H1 (cell line): ENCODE data around the gene ZSCAN20. TPM values are rescaled to one million over a fixed set of nuclear protein-coding genes. Genes with fewer than 3 reads are reported as not detected.

Experiments used
- CTCF ChIA-PET: fragments of 300-600 bp; sonication (Branson Sonifier 250); formaldehyde crosslinking; loops from one replicate; lab custom pipeline; 2021; ENCODE audit not compliant: partially characterized antibody; lab: Charles Lee
- POLR2A ChIA-PET: fragments of 300-600 bp; sonication (Branson Sonifier 250); formaldehyde crosslinking; loops from one replicate; lab custom pipeline; 2021; ENCODE audit warnings: inconsistent platforms; ENCODE audit not compliant: partially characterized antibody; lab: Charles Lee
- DNase-seq, 2 experiments: peaks; one replicate each; pipeline versions ENCODE4 v3.0.0 to v3.0.0-alpha.2; 2010 to 2022; ENCODE audit warnings: low spot score in 2 of 2, low read depth in 1 of 2, mixed read lengths in 1 of 2
- FAIRE-seq: peaks from 2 replicates; lab custom pipeline; 2011; peaks lifted over from hg19 to GRCh38; lab: Jason Lieb, UNC
- H2AFZ ChIP-seq: 2 replicates; pipeline ENCODE4 v1.8.1; 2012; ENCODE audit warnings: low read length, inconsistent platforms
- H2AK5ac ChIP-seq: 2 replicates; pipeline ENCODE4 v1.6.1; 2013; ENCODE audit warnings: low read depth, low read length
- H2BK120ac ChIP-seq: replicated peaks from 2 replicates; pipeline ENCODE3; 2013; ENCODE audit warnings: low read depth, low read length, inconsistent platforms
- H2BK12ac ChIP-seq: 2 replicates; pipeline ENCODE4 v1.6.1; 2013; ENCODE audit warnings: low read depth, low read length
- H2BK15ac ChIP-seq: 2 replicates; pipeline ENCODE4 v1.6.1; 2013; ENCODE audit warnings: low read length
- H2BK20ac ChIP-seq: 2 replicates; pipeline ENCODE4 v1.6.1; 2013; ENCODE audit warnings: low read length
- H2BK5ac ChIP-seq: 2 replicates; pipeline ENCODE4 v1.6.1; 2013; ENCODE audit warnings: low read depth, low read length
- H3K14ac ChIP-seq: 2 replicates; pipeline ENCODE4 v1.6.1; 2013; ENCODE audit warnings: inconsistent platforms; ENCODE audit not compliant: insufficient read length
- H3K18ac ChIP-seq: 2 replicates; pipeline ENCODE4 v1.6.1; 2013; ENCODE audit warnings: low read length; ENCODE audit errors: extremely low read depth
- H3K23ac ChIP-seq: 2 replicates; pipeline ENCODE4 v1.6.1; 2013; ENCODE audit warnings: inconsistent platforms; ENCODE audit not compliant: insufficient read length
- H3K23me2 ChIP-seq: 2 replicates; pipeline ENCODE4 v1.6.1; 2013; ENCODE audit warnings: low read depth, low read length
- H3K27ac ChIP-seq: 2 replicates; pipeline ENCODE4 v1.6.1; 2011; ENCODE audit warnings: low read depth, low read length, inconsistent platforms
- H3K27me3 ChIP-seq, 4 experiments: replicated peaks in 1 of 4; 1 replicate in 1 of 4; 2 replicates in 3 of 4; pipeline versions ENCODE4 v1.6.1 to v1.8.1; 2011 to 2013; ENCODE audit warnings: low read length in 3 of 4, mild to moderate bottlenecking in 3 of 4, inconsistent platforms in 2 of 4, mixed read lengths in 2 of 4, moderate library complexity in 1 of 4; ENCODE audit not compliant: control insufficient read depth in 3 of 4, insufficient read depth in 3 of 4; ENCODE audit errors: extremely low read depth in 1 of 4
- H3K36me3 ChIP-seq, 4 experiments: 2 replicates each; pipeline versions ENCODE4 v1.6.1 to v1.8.1; 2011 to 2013; ENCODE audit warnings: mild to moderate bottlenecking in 4 of 4, low read length in 3 of 4, moderate library complexity in 2 of 4, control low read depth in 1 of 4, inconsistent platforms in 1 of 4; ENCODE audit not compliant: insufficient read depth in 4 of 4, control insufficient read depth in 2 of 4
- H3K4ac ChIP-seq: replicated peaks from 2 replicates; pipeline ENCODE3; 2013; ENCODE audit warnings: low read length, low read depth, mixed read lengths, inconsistent platforms; ENCODE audit not compliant: insufficient read length
- H3K4me1 ChIP-seq, 4 experiments: replicated peaks in 1 of 4; 1 replicate in 1 of 4; 2 replicates in 3 of 4; pipeline versions ENCODE4 v1.6.1 to v1.8.1; 2011 to 2013; ENCODE audit warnings: low read length in 3 of 4, inconsistent platforms in 2 of 4, mixed read lengths in 1 of 4; ENCODE audit not compliant: insufficient read depth in 4 of 4, control insufficient read depth in 3 of 4
- H3K4me2 ChIP-seq, 2 experiments: 2 replicates each; pipeline versions ENCODE4 v1.6.1 to v1.8.1; 2011 to 2013; ENCODE audit warnings: low read depth in 2 of 2, low read length in 2 of 2, control low read depth in 1 of 2, inconsistent platforms in 1 of 2, mild to moderate bottlenecking in 1 of 2; ENCODE audit not compliant: insufficient read depth in 1 of 2
- H3K4me3 ChIP-seq, 4 experiments: fragments of 200-600, 300-600 bp in 1 of 4; sonication (generic), shearing (Covaris generic), sonication (Bioruptor Twin) in 1 of 4; 2 replicates each; pipeline versions ENCODE4 v1.5.1 to v1.8.1; 2011 to 2016; ENCODE audit warnings: low read length in 4 of 4, low read depth in 3 of 4, control low read depth in 2 of 4, inconsistent platforms in 2 of 4, mild to moderate bottlenecking in 2 of 4, mixed read lengths in 1 of 4, moderate library complexity in 1 of 4; ENCODE audit not compliant: insufficient read depth in 2 of 4; ENCODE audit errors: extremely low read depth in 1 of 4
- H3K56ac ChIP-seq: replicated peaks from 2 replicates; pipeline ENCODE3; 2013; ENCODE audit warnings: low read depth, mild to moderate bottlenecking, mixed read lengths, low read length, inconsistent platforms; ENCODE audit not compliant: insufficient read length
- H3K79me1 ChIP-seq: 2 replicates; pipeline ENCODE4 v1.6.1; 2013; ENCODE audit warnings: low read depth, low read length, control low read depth
- H3K79me2 ChIP-seq, 2 experiments: 2 replicates each; pipeline versions ENCODE4 v1.6.1 to v1.8.1; 2012 to 2013; ENCODE audit warnings: low read length in 2 of 2, mild to moderate bottlenecking in 2 of 2, inconsistent platforms in 1 of 2; ENCODE audit not compliant: insufficient read depth in 2 of 2, control insufficient read depth in 1 of 2
- H3K9ac ChIP-seq, 4 experiments: replicated peaks in 1 of 4; 1 replicate in 1 of 4; 2 replicates in 3 of 4; pipeline versions ENCODE4 v1.6.1 to v1.8.1; 2011 to 2013; ENCODE audit warnings: low read depth in 3 of 4, low read length in 3 of 4, control low read depth in 2 of 4, mild to moderate bottlenecking in 2 of 4, moderate library complexity in 2 of 4, inconsistent platforms in 1 of 4; ENCODE audit errors: extremely low read depth in 1 of 4
- H3K9me3 ChIP-seq, 2 experiments: 2 replicates each; pipeline versions ENCODE4 v1.6.1 to v1.8.1; 2012 to 2013; ENCODE audit warnings: mild to moderate bottlenecking in 2 of 2, moderate library complexity in 2 of 2, control low read depth in 1 of 2, inconsistent platforms in 1 of 2, low read depth in 1 of 2, low read length in 1 of 2, mixed read lengths in 1 of 2; ENCODE audit not compliant: insufficient read depth in 2 of 2
- H4K20me1 ChIP-seq, 2 experiments: replicated peaks in 1 of 2; 2 replicates each; pipeline versions ENCODE3 to v1.8.1; 2011 to 2013; ENCODE audit warnings: inconsistent platforms in 2 of 2, low read length in 2 of 2, mild to moderate bottlenecking in 1 of 2; ENCODE audit not compliant: insufficient read depth in 2 of 2, control insufficient read depth in 1 of 2
- H4K5ac ChIP-seq: 2 replicates; pipeline ENCODE4 v1.6.1; 2013; ENCODE audit warnings: low read length, low read depth, mixed read lengths, inconsistent platforms; ENCODE audit not compliant: insufficient read length
- H4K8ac ChIP-seq: 2 replicates; pipeline ENCODE4 v1.8.0; 2013; ENCODE audit warnings: mild to moderate bottlenecking, moderate library complexity, low read length, inconsistent platforms; ENCODE audit not compliant: insufficient read depth; ENCODE audit errors: extremely low read depth
- H4K91ac ChIP-seq: replicated peaks from 2 replicates; pipeline ENCODE3; 2013; ENCODE audit warnings: low read length, mixed read lengths, inconsistent platforms; ENCODE audit not compliant: insufficient read length
- CREB1 ChIP-seq: IDR thresholded peaks from 2 replicates; pipeline ENCODE4 v1.6.1; 2012; ENCODE audit warnings: inconsistent platforms
- EGR1 ChIP-seq: IDR thresholded peaks from 2 replicates; pipeline ENCODE4 v1.6.1; 2011; ENCODE audit warnings: low read depth, low read length, borderline replicate concordance
- EZH2 ChIP-seq: fragments of 200-600 bp; sonication (generic); IDR thresholded peaks from 2 replicates; pipeline ENCODE4 v1.7.1; 2012; ENCODE audit warnings: low read depth, mild to moderate bottlenecking, moderate library complexity, low read length, inconsistent platforms; ENCODE audit not compliant: severe bottlenecking
- FOSL1 ChIP-seq: IDR thresholded peaks from 2 replicates; pipeline ENCODE4 v1.6.1; 2011; ENCODE audit warnings: mild to moderate bottlenecking, low read depth, low read length, moderate library complexity; ENCODE audit not compliant: insufficient read depth
- GABPA ChIP-seq: IDR thresholded peaks from 2 replicates; pipeline ENCODE4 v1.6.1; 2011; ENCODE audit warnings: mild to moderate bottlenecking, low read length, moderate library complexity, borderline replicate concordance; ENCODE audit not compliant: insufficient read depth
- GTF2F1 ChIP-seq: IDR thresholded peaks from 2 replicates; pipeline ENCODE4 v1.6.1; 2012; ENCODE audit warnings: low read depth, low read length, improper control_type of control experiment, borderline replicate concordance
- KDM4A ChIP-seq: IDR thresholded peaks from one replicate; pipeline ENCODE4 v1.7.1; 2012; ENCODE audit warnings: low read depth, mild to moderate bottlenecking, moderate library complexity, low read length, inconsistent platforms; ENCODE audit not compliant: severe bottlenecking
- RAD21 ChIP-seq, 2 experiments: IDR thresholded peaks in 1 of 2; conservative IDR thresholded peaks in 1 of 2; 2 replicates each; pipeline ENCODE4 v1.6.1; 2011; ENCODE audit warnings: low read depth in 2 of 2, low read length in 2 of 2, improper control_type of control experiment in 1 of 2, inconsistent platforms in 1 of 2, mild to moderate bottlenecking in 1 of 2, moderate library complexity in 1 of 2
- RBBP5 ChIP-seq: IDR thresholded peaks from 2 replicates; pipeline ENCODE4 v1.7.1; 2012; ENCODE audit warnings: low read depth, mild to moderate bottlenecking, inconsistent platforms, low read length, moderate library complexity, borderline replicate concordance
- TBP ChIP-seq: IDR thresholded peaks from 2 replicates; pipeline ENCODE4 v1.6.1; 2011; ENCODE audit warnings: low read depth, low read length, improper control_type of control experiment
- TCF12 ChIP-seq: IDR thresholded peaks from 2 replicates; pipeline ENCODE4 v1.6.1; 2011; ENCODE audit warnings: low read depth, mild to moderate bottlenecking, low read length
- YY1 ChIP-seq: IDR thresholded peaks from 2 replicates; pipeline ENCODE4 v1.6.1; 2011; ENCODE audit warnings: low read depth, mild to moderate bottlenecking, low read length
- WGBS, 2 experiments: shearing (Covaris generic) in 1 of 2; methylation state at CpG; one replicate each; pipeline versions ENCODE4 v1.1.6 to v1.1.7; 2013 to 2015; ENCODE audit warnings: low lambda C conversion rate in 2 of 2, mixed read lengths in 2 of 2, inconsistent platforms in 1 of 2, low coverage in 1 of 2, missing lambda C conversion rate in 1 of 2; ENCODE audit not compliant: insufficient replicate concordance in 2 of 2, insufficient coverage in 1 of 2, insufficient read length in 1 of 2; ENCODE audit errors: extremely low coverage in 1 of 2, missing lambda C conversion rate in 1 of 2; 5-methylcytosine and 5-hydroxymethylcytosine counted together
- polyA plus RNA-seq, 7 experiments: library from polyadenylated mRNA; depleted of rRNA in 3 of 7; stranded (reverse) in 5 of 7; unstranded in 2 of 7; fragments of >200 nt in 5 of 7; fragments of 200-250 nt in 2 of 7; gene quantifications; 1 replicate in 5 of 7; 2 replicates in 1 of 7; 4 replicates in 1 of 7; pipeline versions ENCODE4 v1.2.1 to v1.2.3, GENCODE V29; 2011 to 2013; ENCODE audit warnings: missing spikeins in 2 of 7, mixed read lengths in 2 of 7
- total RNA-seq: library from RNA; stranded (reverse); fragmentation: NEBNext Ultra II Directional; extraction: Animal tissue kit (Norgen Biotek cat#: 25700); gene quantifications from 2 replicates; pipeline ENCODE4 v1.2.1, GENCODE V29; 2021
- TF ChIP-seq, protein P1 (sequence below): IDR thresholded peaks from 2 replicates; pipeline ENCODE4 v1.6.1; 2012; ENCODE audit warnings: inconsistent platforms

The ZSCAN20 gene
- total and polyA plus RNA-seq, 2 of the 8 experiments (the other 6 are each of a cell fraction or from before 2014, with no cell fraction given): 0.70 to 3.4 TPM

DNA sequence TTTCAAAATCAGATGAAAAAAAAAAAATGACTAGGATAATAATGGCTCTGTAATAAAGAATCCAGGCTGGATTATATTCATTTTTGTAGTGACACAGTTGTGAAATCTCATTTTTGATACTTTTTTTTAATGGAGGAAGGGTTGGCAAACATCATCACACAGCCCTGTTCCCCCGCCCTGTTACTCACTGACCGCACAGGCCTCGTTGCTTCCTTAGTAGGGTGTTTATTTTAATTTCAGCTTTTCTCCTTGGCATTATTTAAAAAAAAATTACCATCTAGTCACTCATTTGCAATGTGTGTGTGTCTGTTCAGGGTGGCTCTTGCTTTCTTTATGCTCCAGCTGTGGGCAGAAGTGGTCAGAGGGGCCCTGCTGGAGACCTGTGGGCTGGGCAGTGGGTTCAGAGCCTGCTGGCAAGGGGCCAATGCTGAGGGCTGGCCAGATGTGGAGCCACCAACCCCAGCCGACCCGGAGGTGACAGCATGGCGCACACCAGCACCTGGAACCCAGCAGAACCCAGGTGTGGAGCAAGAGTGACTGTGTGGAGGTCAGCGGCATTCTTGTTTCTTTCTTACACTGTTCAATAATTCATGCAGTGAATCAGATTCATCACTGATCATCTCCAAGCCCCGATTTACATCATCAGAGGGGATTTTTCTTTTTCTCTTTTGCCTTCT, 44.6 kb downstream of the ZSCAN20 start:
- Histone ChIP-seq H3K79me1 (no peaks in the 10 kb centered on the region), H3K23ac (no peak overlapping the region), H3K4me2 (no peak overlapping the region), H3K23me2 (no peaks in the 10 kb centered on the region), H3K14ac (no peak overlapping the region), H2BK5ac (no peak overlapping the region), H3K27ac (no peak overlapping the region), H2BK15ac (no peak overlapping the region), H2BK120ac (no peak overlapping the region), H3K4me3 (no peak overlapping the region), H4K20me1 (peaks cover 0 to 4% of the 10 kb centered on the region in 2 experiments), H3K79me2 (no peaks in the 10 kb centered on the region), H3K56ac (no peak overlapping the region), H3K36me3 (peaks cover 0 to 3% (median 0%) of the 10 kb centered on the region in 4 experiments; a peak in 2 of 8 replicates), H2AK5ac (no peak overlapping the region), H3K4ac (no peak overlapping the region), H3K4me1 (peaks cover 0 to 7% (median 2%) of the 10 kb centered on the region in 4 experiments; a peak in 5 of 7 replicates), H3K18ac (no peak overlapping the region), H3K9ac (no peak overlapping the region), H2BK20ac (no peak overlapping the region), H3K27me3 (no peaks in the 10 kb centered on the region), H4K5ac (no peak overlapping the region), H2BK12ac (no peak overlapping the region; the same call in 1 of the 2 replicates), H3K9me3 (no peaks in the 10 kb centered on the region), H4K8ac (no peak overlapping the region), H4K91ac (no peak overlapping the region), H2AFZ (no peak overlapping the region)
- DNase-seq (no peak), FAIRE-seq (no peak)
- 80% methylated on average over 8 of the region's 8 CpGs; no CpG with 5 or more reads in 1 of the 2 experiments for WGBS, 2 experiments
- ChIA-PET CTCF (no interaction called here), POLR2A (no interaction called here)
- TF ChIP-seq TBP (no peak), YY1 (no peak), EZH2 (no peak), TCF12 (no peak), FOSL1 (no peak), RBBP5 (no peak), KDM4A (no peak), GABPA (no peak), CREB1 (no peak), EGR1 (no peak), RAD21 (IDR thresholded peaks at IDR 0.05 in 1 of 2, conservative IDR thresholded peaks at IDR 0.05 in 1 of 2; ENCODE audit: low read depth in 2 of 2, low read length in 2 of 2) (no peak), GTF2F1 (no peak)
- TF ChIP-seq, protein P1, sequence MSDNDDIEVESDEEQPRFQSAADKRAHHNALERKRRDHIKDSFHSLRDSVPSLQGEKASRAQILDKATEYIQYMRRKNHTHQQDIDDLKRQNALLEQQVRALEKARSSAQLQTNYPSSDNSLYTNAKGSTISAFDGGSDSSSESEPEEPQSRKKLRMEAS: no peak
